Stomach (tissue), 4 donors: ENCODE results near the gene C11orf54.

Experiments used
- CTCF ChIP-seq, 7 experiments: fragments of 450-650 bp in 4 of 7; fragments of 200-600 bp in 3 of 7; sonication (generic) in 3 of 7; IDR thresholded peaks; one replicate each; pipeline ENCODE4 v1.5.1; 2016 to 2019; ENCODE audit warnings: antibody characterized with exemption in 7 of 7, control low read depth in 2 of 7, mild to moderate bottlenecking in 1 of 7
- EP300 ChIP-seq: sonication (generic); formaldehyde crosslinking; IDR thresholded peaks from one replicate; pipeline ENCODE4 v1.6.1; 2017; ENCODE audit warnings: antibody characterized with exemption
- POLR2A ChIP-seq, 4 donors: fragments of 450-650 bp; IDR thresholded peaks; one replicate each; pipeline ENCODE4 v1.6.1; 2016; ENCODE audit warnings: antibody characterized with exemption in 4 of 4, control low read depth in 2 of 4, mild to moderate bottlenecking in 1 of 4, moderate library complexity in 1 of 4
- POLR2AphosphoS5 ChIP-seq, 3 donors: sonication (generic); formaldehyde crosslinking; IDR thresholded peaks; one replicate each; pipeline ENCODE4 v1.6.1; 2016; ENCODE audit warnings: antibody characterized with exemption in 3 of 3

- TF ChIP-seq CTCF (IDR thresholded peaks at IDR 0.05): no peak
- no peak for TF ChIP-seq POLR2A (IDR thresholded peaks at IDR 0.05)
- no peak for TF ChIP-seq POLR2AphosphoS5 (IDR thresholded peaks at IDR 0.05)
- no peak for TF ChIP-seq EP300
Measured at GRCh38 chr11:93740031-93740729, 1.3 kb upstream of the C11orf54 start.
